GM12864 (cell line): ENCODE data around the gene ARID5B.

Source experiments
- DNase-seq: peaks from one replicate; pipeline ENCODE4 v3.0.0-alpha.2; 2011; ENCODE audit warnings: low read depth
- H3K4me3 ChIP-seq: 2 replicates; pipeline ENCODE4 v1.5.1; 2011; ENCODE audit warnings: mild to moderate bottlenecking, low read depth, low read length, control low read depth
- CTCF ChIP-seq: IDR thresholded peaks from 2 replicates; pipeline ENCODE4 v1.5.1; 2011; ENCODE audit warnings: low read depth, mild to moderate bottlenecking, moderate library complexity, low read length, control low read depth, inconsistent platforms; ENCODE audit errors: missing control alignments

ARID5B gene

GRCh38 chr10:62085404-62085803, 183.9 kb downstream of the ARID5B start:
- no peak overlapping the region for H3K4me3 ChIP-seq
- TF ChIP-seq CTCF: no peak
- no peak for DNase-seq

- no peak for TF ChIP-seq CTCF
- no peak overlapping the region for H3K4me3 ChIP-seq
- no peak for DNase-seq
Measured at GRCh38 chr10:62085821-62086220, 184.3 kb downstream of the ARID5B start.

GRCh38 chr10:62087329-62087728, 185.8 kb downstream of the ARID5B start:
- no peak for DNase-seq
- H3K4me3 ChIP-seq: no peak overlapping the region

GRCh38 chr10:62088786-62089185, 187.3 kb downstream of the ARID5B start:
- DNase-seq: no peak
- no peak for TF ChIP-seq CTCF
- no peak overlapping the region for H3K4me3 ChIP-seq

More at GRCh38 chr10:62087329-62087728, 185.8 kb downstream of the ARID5B start:
- no peak for TF ChIP-seq CTCF

GRCh38 chr10:62092301-62093030, 191.0 kb downstream of the ARID5B start:
- DNase-seq: no peak
- no peak for TF ChIP-seq CTCF
- no peak overlapping the region for H3K4me3 ChIP-seq

GRCh38 chr10:62093863-62094291, 192.4 kb downstream of the ARID5B start:
- no peak for TF ChIP-seq CTCF
- no peak overlapping the region for H3K4me3 ChIP-seq
- DNase-seq: no peak
